Measurements from ENCODE around the gene ANGPTL2.

DNA sequence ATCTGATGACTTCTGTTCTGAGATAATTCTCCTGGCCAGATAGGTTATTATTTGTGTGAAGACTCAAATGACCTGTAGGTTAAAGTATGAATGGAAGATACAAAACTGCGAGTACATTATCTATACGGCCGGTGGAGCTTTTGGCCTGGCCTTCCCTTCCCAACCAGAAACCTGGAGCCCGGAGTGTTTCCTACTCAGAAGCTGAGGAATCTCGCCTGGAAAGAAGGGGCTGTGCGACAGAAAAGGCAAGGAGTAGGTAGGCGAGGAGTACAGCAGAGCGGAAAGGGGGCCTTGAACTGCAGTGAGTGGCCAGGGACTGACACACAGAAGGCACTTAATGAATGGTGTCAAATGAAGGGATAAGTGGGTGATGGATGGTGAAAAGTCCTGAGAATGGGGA lies 34.6 kb downstream of the ANGPTL2 start:
- TF ChIP-seq, protein P1, sequence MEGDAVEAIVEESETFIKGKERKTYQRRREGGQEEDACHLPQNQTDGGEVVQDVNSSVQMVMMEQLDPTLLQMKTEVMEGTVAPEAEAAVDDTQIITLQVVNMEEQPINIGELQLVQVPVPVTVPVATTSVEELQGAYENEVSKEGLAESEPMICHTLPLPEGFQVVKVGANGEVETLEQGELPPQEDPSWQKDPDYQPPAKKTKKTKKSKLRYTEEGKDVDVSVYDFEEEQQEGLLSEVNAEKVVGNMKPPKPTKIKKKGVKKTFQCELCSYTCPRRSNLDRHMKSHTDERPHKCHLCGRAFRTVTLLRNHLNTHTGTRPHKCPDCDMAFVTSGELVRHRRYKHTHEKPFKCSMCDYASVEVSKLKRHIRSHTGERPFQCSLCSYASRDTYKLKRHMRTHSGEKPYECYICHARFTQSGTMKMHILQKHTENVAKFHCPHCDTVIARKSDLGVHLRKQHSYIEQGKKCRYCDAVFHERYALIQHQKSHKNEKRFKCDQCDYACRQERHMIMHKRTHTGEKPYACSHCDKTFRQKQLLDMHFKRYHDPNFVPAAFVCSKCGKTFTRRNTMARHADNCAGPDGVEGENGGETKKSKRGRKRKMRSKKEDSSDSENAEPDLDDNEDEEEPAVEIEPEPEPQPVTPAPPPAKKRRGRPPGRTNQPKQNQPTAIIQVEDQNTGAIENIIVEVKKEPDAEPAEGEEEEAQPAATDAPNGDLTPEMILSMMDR (IDR thresholded peaks at IDR 0.05; ENCODE audit: low read depth, low read length, missing input control): no peak
- TF ChIP-seq YY1 (IDR thresholded peaks at IDR 0.05) (no peak), JUND (IDR thresholded peaks at IDR 0.05) (no peak), GABPA (IDR thresholded peaks at IDR 0.05 in 1 of 2, conservative IDR thresholded peaks at IDR 0.05 in 1 of 2) (no peak), EGR1 (IDR thresholded peaks at IDR 0.05; ENCODE audit: low read depth in 2 of 2) (no peak), MAX (IDR thresholded peaks at IDR 0.05) (no peak), ATF3 (IDR thresholded peaks at IDR 0.05) (no peak), FOXA1 (IDR thresholded peaks at IDR 0.05) (no peak)
- TF ChIP-seq, protein P2, sequence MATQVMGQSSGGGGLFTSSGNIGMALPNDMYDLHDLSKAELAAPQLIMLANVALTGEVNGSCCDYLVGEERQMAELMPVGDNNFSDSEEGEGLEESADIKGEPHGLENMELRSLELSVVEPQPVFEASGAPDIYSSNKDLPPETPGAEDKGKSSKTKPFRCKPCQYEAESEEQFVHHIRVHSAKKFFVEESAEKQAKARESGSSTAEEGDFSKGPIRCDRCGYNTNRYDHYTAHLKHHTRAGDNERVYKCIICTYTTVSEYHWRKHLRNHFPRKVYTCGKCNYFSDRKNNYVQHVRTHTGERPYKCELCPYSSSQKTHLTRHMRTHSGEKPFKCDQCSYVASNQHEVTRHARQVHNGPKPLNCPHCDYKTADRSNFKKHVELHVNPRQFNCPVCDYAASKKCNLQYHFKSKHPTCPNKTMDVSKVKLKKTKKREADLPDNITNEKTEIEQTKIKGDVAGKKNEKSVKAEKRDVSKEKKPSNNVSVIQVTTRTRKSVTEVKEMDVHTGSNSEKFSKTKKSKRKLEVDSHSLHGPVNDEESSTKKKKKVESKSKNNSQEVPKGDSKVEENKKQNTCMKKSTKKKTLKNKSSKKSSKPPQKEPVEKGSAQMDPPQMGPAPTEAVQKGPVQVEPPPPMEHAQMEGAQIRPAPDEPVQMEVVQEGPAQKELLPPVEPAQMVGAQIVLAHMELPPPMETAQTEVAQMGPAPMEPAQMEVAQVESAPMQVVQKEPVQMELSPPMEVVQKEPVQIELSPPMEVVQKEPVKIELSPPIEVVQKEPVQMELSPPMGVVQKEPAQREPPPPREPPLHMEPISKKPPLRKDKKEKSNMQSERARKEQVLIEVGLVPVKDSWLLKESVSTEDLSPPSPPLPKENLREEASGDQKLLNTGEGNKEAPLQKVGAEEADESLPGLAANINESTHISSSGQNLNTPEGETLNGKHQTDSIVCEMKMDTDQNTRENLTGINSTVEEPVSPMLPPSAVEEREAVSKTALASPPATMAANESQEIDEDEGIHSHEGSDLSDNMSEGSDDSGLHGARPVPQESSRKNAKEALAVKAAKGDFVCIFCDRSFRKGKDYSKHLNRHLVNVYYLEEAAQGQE (IDR thresholded peaks at IDR 0.05): no peak
